Sigmoid colon (tissue), 7 donors: Measurements from ENCODE around the gene NACC2. TPM values are rescaled to one million over a fixed set of nuclear protein-coding genes. Genes with fewer than 3 reads are reported as not detected.

Experiments
- DNase-seq: peaks from one replicate; pipeline ENCODE4 v3.0.0-alpha.2; 2019
- H3K27ac ChIP-seq, 4 donors: fragments of 200-600 bp; sonication (generic); one replicate each; pipeline ENCODE4 v1.5.1; 2016 to 2019; ENCODE audit warnings: mild to moderate bottlenecking in 1 of 4
- H3K27me3 ChIP-seq, 3 donors: fragments of 200-600 bp; sonication (generic); one replicate each; pipeline ENCODE4 v1.5.1; 2019; ENCODE audit warnings: mild to moderate bottlenecking in 1 of 3
- H3K36me3 ChIP-seq, 4 donors: fragments of 200-600 bp; sonication (generic); one replicate each; pipeline ENCODE4 v1.5.1; 2016 to 2019
- H3K4me1 ChIP-seq, 4 donors: fragments of 200-600 bp; sonication (generic); one replicate each; pipeline ENCODE4 v1.5.1; 2017 to 2019
- H3K4me3 ChIP-seq, 4 donors: fragments of 200-600 bp; sonication (generic); one replicate each; pipeline ENCODE4 v1.5.1; 2017 to 2019; ENCODE audit warnings: mild to moderate bottlenecking in 2 of 4, moderate library complexity in 1 of 4
- H3K9me3 ChIP-seq, 4 donors: fragments of 200-600 bp in 3 of 4; sonication (generic) in 3 of 4; one replicate each; pipeline versions ENCODE4 v1.5.1 to v1.6.1; 2013 to 2019
- CTCF ChIP-seq, 4 experiments: fragments of 450-650 bp in 3 of 4; fragments of 200-600 bp in 1 of 4; IDR thresholded peaks; one replicate each; pipeline ENCODE4 v1.5.1; 2016 to 2019; ENCODE audit warnings: antibody characterized with exemption in 4 of 4, mild to moderate bottlenecking in 3 of 4, moderate library complexity in 2 of 4
- EP300 ChIP-seq, 4 donors: sonication (generic); formaldehyde crosslinking; IDR thresholded peaks; one replicate each; pipeline ENCODE4 v1.6.1; 2017; ENCODE audit warnings: antibody characterized with exemption in 4 of 4
- POLR2A ChIP-seq, 2 donors: fragments of 450-650 bp; IDR thresholded peaks; one replicate each; pipeline ENCODE4 v1.6.1; 2016; ENCODE audit warnings: antibody characterized with exemption in 2 of 2, mild to moderate bottlenecking in 2 of 2, moderate library complexity in 2 of 2
- POLR2AphosphoS5 ChIP-seq, 4 donors: sonication (generic); formaldehyde crosslinking; IDR thresholded peaks; one replicate each; pipeline ENCODE4 v1.6.1; 2017; ENCODE audit warnings: antibody characterized with exemption in 4 of 4
- WGBS, 2 donors: extraction: QIAGEN DNeasy Blood & Tissue Kit; methylation state at CpG; one replicate each; pipeline ENCODE4 v1.1.7; 2013; 5-methylcytosine and 5-hydroxymethylcytosine counted together
- intact Hi-C: fragments of 100-400 bp; cut with DNase I; formaldehyde crosslinking; loops from one replicate; pipeline ENCODE4 v1.15.1; 2023
- polyA plus RNA-seq, 3 donors: library from polyadenylated mRNA; stranded (reverse); fragments of 200-250 nt; gene quantifications; one replicate each; pipeline ENCODE4 v1.2.3, GENCODE V29; 2013
- total RNA-seq, 4 donors: library from RNA; depleted of rRNA; stranded (reverse); fragments of >200 nt; gene quantifications; one replicate each; pipeline ENCODE4 v1.1.0, GENCODE V29; 2016
- donor health status: healthy with polysubstance abuse.
- donor health status: Bipolar disorder and iron deficiency.
- donor health status: healthy.

Gene NACC2
- total and polyA plus RNA-seq, 7 donors: 3.6 to 80.0 (median 41.6) TPM

- Histone ChIP-seq H3K4me3 (no peak overlapping the region), H3K27me3 (no peaks in the 10 kb centered on the region), H3K9me3 (no peaks in the 10 kb centered on the region), H3K4me1 (peaks cover 0 to 39% (median 28%) of the 10 kb centered on the region in 4 donors), H3K27ac (peak overlapping the region in 3 of 4 donors; percentile 97 to 99 (median 99)), H3K36me3 (peaks cover 7 to 36% (median 16%) of the 10 kb centered on the region in 4 donors)
- no peak for TF ChIP-seq POLR2AphosphoS5 (IDR thresholded peaks at IDR 0.05)
- no peak for TF ChIP-seq EP300 (IDR thresholded peaks at IDR 0.05)
- no peak for TF ChIP-seq CTCF (IDR thresholded peaks at IDR 0.05)
- TF ChIP-seq POLR2A (IDR thresholded peaks at IDR 0.05): no peak
- DNase-seq: no peak
- 94 to 96% methylated on average over 69 of the region's 69 CpGs for WGBS, 2 donors
- intact Hi-C loops: loop anchor here (10.0 kb wide), 1 partner anchor 122 kb away; no protein-coding TSS in a partner anchor
These were observed 21.4 kb upstream of the NACC2 start for GRCh38 chr9:136116360-136117098.

GRCh38 chr9:136115641-136116359 lies 20.7 kb upstream of the NACC2 start:
- intact Hi-C loops: loop anchor here (10.0 kb wide), 1 partner anchor 121 kb away; no protein-coding TSS in a partner anchor
- no peak for TF ChIP-seq EP300 (IDR thresholded peaks at IDR 0.05)
- H3K9me3 ChIP-seq: no peaks in the 10 kb centered on the region
- H3K4me3 ChIP-seq: no peak overlapping the region
- H3K36me3 ChIP-seq: peaks cover 7 to 36% (median 16%) of the 10 kb centered on the region in 4 donors
- WGBS, 2 donors: 91 to 94% methylated on average over 22 of the region's 22 CpGs
- H3K27ac ChIP-seq: no peak overlapping the region
- no peaks in the 10 kb centered on the region for H3K27me3 ChIP-seq
- peaks cover 0 to 43% (median 33%) of the 10 kb centered on the region in 4 donors for H3K4me1 ChIP-seq
- DNase-seq: no peak

- H3K36me3 ChIP-seq: peaks cover 7 to 36% (median 16%) of the 10 kb centered on the region in 4 donors
- no peak overlapping the region for H3K27ac ChIP-seq
- WGBS, 2 donors: 96% methylated on average over 13 of the region's 13 CpGs
- no peak overlapping the region for H3K4me3 ChIP-seq
- no peaks in the 10 kb centered on the region for H3K27me3 ChIP-seq
- peaks cover 0 to 47% (median 37%) of the 10 kb centered on the region in 4 donors for H3K4me1 ChIP-seq
- TF ChIP-seq POLR2AphosphoS5 (IDR thresholded peaks at IDR 0.05) (no peak), EP300 (IDR thresholded peaks at IDR 0.05) (no peak)
- no peak for DNase-seq
- intact Hi-C loops: loop anchor here (10.0 kb wide), 1 partner anchor 120 kb away; no protein-coding TSS in a partner anchor
- H3K9me3 ChIP-seq: no peaks in the 10 kb centered on the region
These were observed 20.1 kb upstream of the NACC2 start for GRCh38 chr9:136115206-136115605.

- no peak overlapping the region for H3K4me3 ChIP-seq
- no peak for DNase-seq
- no peak overlapping the region for H3K27ac ChIP-seq
- H3K36me3 ChIP-seq: peaks cover 7 to 36% (median 16%) of the 10 kb centered on the region in 4 donors
- no peaks in the 10 kb centered on the region for H3K9me3 ChIP-seq
- H3K27me3 ChIP-seq: no peaks in the 10 kb centered on the region
- H3K4me1 ChIP-seq: peaks cover 0 to 50% (median 38%) of the 10 kb centered on the region in 4 donors
- WGBS, 2 donors: 86 to 91% methylated on average over 18 of the region's 18 CpGs
- intact Hi-C loops: loop anchor here (10.0 kb wide), 1 partner anchor 120 kb away; no protein-coding TSS in a partner anchor
- TF ChIP-seq CTCF (IDR thresholded peaks at IDR 0.05) (no peak), POLR2A (IDR thresholded peaks at IDR 0.05) (no peak), POLR2AphosphoS5 (IDR thresholded peaks at IDR 0.05) (no peak), EP300 (IDR thresholded peaks at IDR 0.05) (no peak)
These were observed 19.5 kb upstream of the NACC2 start for GRCh38 chr9:136114610-136115009.

GRCh38 chr9:136112541-136112940 lies 17.5 kb upstream of the NACC2 start:
- Histone ChIP-seq H3K4me3 (no peak overlapping the region), H3K4me1 (peaks cover 0 to 48% (median 41%) of the 10 kb centered on the region in 4 donors), H3K9me3 (no peaks in the 10 kb centered on the region), H3K27me3 (no peaks in the 10 kb centered on the region), H3K27ac (no peak overlapping the region), H3K36me3 (peaks cover 7 to 36% (median 16%) of the 10 kb centered on the region in 4 donors)
- no peak for TF ChIP-seq POLR2A (IDR thresholded peaks at IDR 0.05)
- intact Hi-C loops: loop anchor here (10.0 kb wide), 1 partner anchor 118 kb away; no protein-coding TSS in a partner anchor
- no peak for DNase-seq
- 53 to 80% methylated on average over 11 of the region's 11 CpGs for WGBS, 2 donors

- intact Hi-C loops: loop anchor here (2.0 to 10.0 kb wide), 2 partner anchors 23 to 117 kb away; no protein-coding TSS in a partner anchor
- Histone ChIP-seq H3K27me3 (no peaks in the 10 kb centered on the region), H3K4me1 (peaks cover 0 to 42% (median 34%) of the 10 kb centered on the region in 4 donors), H3K9me3 (no peaks in the 10 kb centered on the region), H3K36me3 (peaks cover 7 to 36% (median 16%) of the 10 kb centered on the region in 4 donors), H3K4me3 (no peak overlapping the region), H3K27ac (peak overlapping the region in 1 of 4 donors; percentile 91)
- DNase-seq: no peak
- 75 to 85% methylated on average over 16 of the region's 16 CpGs for WGBS, 2 donors
- no peak for TF ChIP-seq EP300 (IDR thresholded peaks at IDR 0.05)
These were observed 16.8 kb upstream of the NACC2 start for GRCh38 chr9:136111910-136112309.
